ENCODE results near the gene ATG5. TPM values are rescaled to one million over a fixed set of nuclear protein-coding genes. Genes with fewer than 3 reads are reported as not detected.

Gene ATG5
- total and polyA plus RNA-seq, 9 of the 15 experiments (the other 6 are each of a cell fraction or from before 2014, with no cell fraction given) = 29.0 to 80.0 (median 53.2) TPM

GRCh38 chr6:106173124-106173879 is 152.3 kb downstream of the ATG5 start (continued):
- TF ChIP-seq ZNF407 (IDR thresholded peaks at IDR 0.05; ENCODE audit: low read depth) (no peak), ARID3A (IDR thresholded peaks at IDR 0.05; ENCODE audit: borderline replicate concordance, low read depth, low read length) (no peak), MEF2D (tag; conservative IDR thresholded peaks at IDR 0.05; ENCODE audit: low read depth) (no peak), ZNF224 (CRISPR knock-in tag; IDR thresholded peaks at IDR 0.05) (no peak), MAX (CRISPR knock-in tag; IDR thresholded peaks at IDR 0.05) (no peak), ARID1B (IDR thresholded peaks at IDR 0.05) (no peak), CC2D1A (IDR thresholded peaks at IDR 0.05) (no peak)

All from K562 (cell line).